MCF 10A (cell line): ENCODE data around the gene ITGAE. TPM values are rescaled to one million over a fixed set of nuclear protein-coding genes. Genes with fewer than 3 reads are reported as not detected.

ENCODE experiments used
- BruUV-seq: library from RNA; stranded (reverse); fragments of 400-500 nt; replicated peaks from 2 replicates; lab custom pipeline; 2021; lab: Mats Ljungman, UMichigan
- CTCF ChIA-PET: fragments of 300-600 bp; sonication (Branson Sonifier 250); formaldehyde crosslinking; extraction: SDS; loops from one replicate; lab custom pipeline; 2021; ENCODE audit warnings: antibody characterized with exemption, inconsistent platforms; lab: Yijun Ruan, JAX
- POLR2A ChIA-PET: fragments of 300-600, 350-650 bp; sonication (Branson Sonifier 250); formaldehyde crosslinking; extraction: SDS; loops from one replicate; lab custom pipeline; 2020; ENCODE audit warnings: antibody characterized with exemption, inconsistent platforms; lab: Yijun Ruan, JAX
- DNase-seq: peaks from one replicate; pipeline ENCODE4 v3.0.0-alpha.2; 2018; ENCODE audit not compliant: unreplicated experiment
- H3K27ac Mint-ChIP-seq: one replicate; pipeline ENCODE4 v1.8.0; 2022; ENCODE audit warnings: mild to moderate bottlenecking, low read depth, mixed read lengths; ENCODE audit not compliant: unreplicated experiment
- H3K27me3 Mint-ChIP-seq: one replicate; pipeline ENCODE4 v1.8.0; 2022; ENCODE audit warnings: mixed read lengths; ENCODE audit not compliant: insufficient read depth, unreplicated experiment
- H3K36me3 Mint-ChIP-seq: one replicate; pipeline ENCODE4 v1.8.0; 2022; ENCODE audit warnings: mild to moderate bottlenecking, moderate library complexity, mixed read lengths; ENCODE audit not compliant: insufficient read depth, unreplicated experiment
- H3K4me1 Mint-ChIP-seq: one replicate; pipeline ENCODE4 v1.8.0; 2022; ENCODE audit warnings: mixed read lengths; ENCODE audit not compliant: insufficient read depth, unreplicated experiment
- H3K4me3 Mint-ChIP-seq: one replicate; pipeline ENCODE4 v1.8.0; 2022; ENCODE audit warnings: mild to moderate bottlenecking, moderate library complexity, mixed read lengths; ENCODE audit not compliant: unreplicated experiment
- H3K9me3 Mint-ChIP-seq: one replicate; pipeline ENCODE4 v1.8.0; 2022; ENCODE audit warnings: mixed read lengths; ENCODE audit not compliant: unreplicated experiment
- intact Hi-C: fragments of 100-400 bp; cut with micrococcal nuclease; formaldehyde crosslinking; loops from 2 replicates; pipeline ENCODE4 v1.14.1; 2022
- total RNA-seq: library from RNA; stranded (reverse); gene quantifications from 2 replicates; pipeline ENCODE4 v1.2.3, GENCODE V29; 2022
- TF ChIP-seq, protein P1 (sequence below): fragments of 200-600 bp; IDR thresholded peaks from one replicate; pipeline ENCODE4 v1.8.0; 2022; ENCODE audit warnings: antibody characterized with exemption, mild to moderate bottlenecking; ENCODE audit not compliant: unreplicated experiment

The ITGAE gene
- total RNA-seq, 1 experiment from 2014 or later = 26.6 TPM

GRCh38 chr17:3740611-3741073 lies 60.3 kb downstream of the ITGAE start:
- DNase-seq = no peak
- Mint-ChIP-seq H3K9me3 (no peaks in the 10 kb centered on the region), H3K4me1 (peaks cover 18% of the 10 kb centered on the region), H3K36me3 (no peaks in the 10 kb centered on the region), H3K4me3 (no peak overlapping the region), H3K27me3 (no peaks in the 10 kb centered on the region), H3K27ac (no peak overlapping the region)
- CTCF ChIA-PET = interaction anchor here (1.0 to 7.6 kb wide), 2 partner anchors 13 to 86 kb away, joined by 3 to 129 read pairs; no protein-coding TSS in a partner anchor
- intact Hi-C loops = no loop called here
- POLR2A ChIA-PET = interaction anchor here (0.6 to 1.0 kb wide), 4 partner anchors 11 to 338 kb away, joined by 3 to 4 read pairs (median 3); no protein-coding TSS in a partner anchor
- TF ChIP-seq, protein P1, sequence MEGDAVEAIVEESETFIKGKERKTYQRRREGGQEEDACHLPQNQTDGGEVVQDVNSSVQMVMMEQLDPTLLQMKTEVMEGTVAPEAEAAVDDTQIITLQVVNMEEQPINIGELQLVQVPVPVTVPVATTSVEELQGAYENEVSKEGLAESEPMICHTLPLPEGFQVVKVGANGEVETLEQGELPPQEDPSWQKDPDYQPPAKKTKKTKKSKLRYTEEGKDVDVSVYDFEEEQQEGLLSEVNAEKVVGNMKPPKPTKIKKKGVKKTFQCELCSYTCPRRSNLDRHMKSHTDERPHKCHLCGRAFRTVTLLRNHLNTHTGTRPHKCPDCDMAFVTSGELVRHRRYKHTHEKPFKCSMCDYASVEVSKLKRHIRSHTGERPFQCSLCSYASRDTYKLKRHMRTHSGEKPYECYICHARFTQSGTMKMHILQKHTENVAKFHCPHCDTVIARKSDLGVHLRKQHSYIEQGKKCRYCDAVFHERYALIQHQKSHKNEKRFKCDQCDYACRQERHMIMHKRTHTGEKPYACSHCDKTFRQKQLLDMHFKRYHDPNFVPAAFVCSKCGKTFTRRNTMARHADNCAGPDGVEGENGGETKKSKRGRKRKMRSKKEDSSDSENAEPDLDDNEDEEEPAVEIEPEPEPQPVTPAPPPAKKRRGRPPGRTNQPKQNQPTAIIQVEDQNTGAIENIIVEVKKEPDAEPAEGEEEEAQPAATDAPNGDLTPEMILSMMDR = no peak
- BruUV-seq = no TSS peak

DNA sequence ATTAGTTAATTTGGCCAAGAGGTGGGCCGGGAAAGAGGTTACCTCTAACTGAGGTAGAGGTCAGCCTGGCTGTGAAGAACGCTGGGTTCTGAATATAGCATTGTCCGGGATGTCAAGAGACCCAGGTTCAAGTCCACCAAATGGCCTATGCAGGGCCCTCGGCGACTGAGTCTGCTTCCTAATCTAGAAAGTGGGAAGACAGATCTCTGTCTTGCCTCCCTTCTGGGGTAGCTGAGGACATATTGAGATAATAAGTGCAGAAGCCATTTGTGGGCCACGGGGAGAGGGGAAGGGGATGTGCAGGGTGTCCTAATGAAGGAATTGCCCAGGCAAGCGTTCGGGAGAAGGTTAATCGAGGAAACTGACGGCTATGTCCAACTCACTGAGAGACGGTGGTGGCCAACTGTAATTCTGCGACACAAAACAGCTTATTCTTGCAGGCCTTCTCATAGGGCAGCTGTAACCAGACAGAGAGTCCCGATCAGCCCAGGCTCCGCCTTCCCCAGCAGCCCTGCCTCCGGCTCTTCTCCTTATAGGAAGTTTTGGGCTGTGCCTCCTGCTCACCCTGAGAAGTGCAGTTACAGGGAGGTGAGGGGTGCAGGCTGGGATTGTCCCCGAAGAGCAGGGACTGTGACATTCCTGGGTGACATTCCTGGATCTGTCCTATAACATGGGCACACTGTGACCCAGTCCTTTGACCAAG lies 61.4 kb downstream of the ITGAE start:
- peaks cover 18% of the 10 kb centered on the region for H3K4me1 Mint-ChIP-seq
- POLR2A ChIA-PET = interaction anchor here (0.7 to 1.1 kb wide), 3 partner anchors 12 to 106 kb away, joined by 3 to 5 read pairs (median 4); no protein-coding TSS in a partner anchor
- intact Hi-C loops = loop anchor here (10.0 kb wide), 1 partner anchor 335 kb away; no protein-coding TSS in a partner anchor

DNA sequence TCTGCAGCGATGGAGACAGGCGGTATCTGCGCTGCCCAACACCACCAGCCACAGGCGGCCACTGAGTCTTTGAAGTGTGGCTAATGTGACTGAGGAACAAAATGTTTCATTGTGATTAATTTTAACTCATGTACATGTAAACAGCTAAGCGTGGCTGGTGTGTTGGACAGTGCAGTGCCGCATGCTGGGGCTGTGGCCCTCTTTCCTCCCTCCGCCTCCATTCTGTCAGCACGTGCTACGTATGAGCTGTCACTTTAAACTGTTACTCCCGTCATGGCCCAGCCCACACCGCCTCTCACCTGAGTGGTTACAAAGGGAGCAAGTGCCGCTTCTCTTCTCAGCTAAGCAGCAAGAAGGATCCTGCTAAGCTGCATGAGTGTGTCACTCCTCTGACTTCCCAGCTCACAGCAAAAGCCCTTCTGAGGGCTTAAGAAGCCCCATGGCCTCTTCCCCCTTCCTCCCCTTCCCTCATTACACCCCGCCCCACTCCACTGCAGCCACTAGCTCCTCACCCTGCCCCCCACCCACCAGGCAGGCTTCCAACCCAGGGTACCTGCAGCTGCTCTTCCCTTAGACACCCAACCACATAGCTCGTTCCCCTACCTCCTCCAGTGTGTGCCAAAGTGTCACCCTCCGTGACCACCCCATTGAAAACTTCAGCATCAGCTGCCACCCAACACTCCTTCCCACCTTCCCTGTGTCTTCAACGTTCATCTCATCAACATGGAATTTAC lies 62.3 kb downstream of the ITGAE start:
- Mint-ChIP-seq H3K9me3 (no peaks in the 10 kb centered on the region), H3K27ac (peak overlapping the region; percentile 61), H3K27me3 (no peaks in the 10 kb centered on the region), H3K36me3 (no peaks in the 10 kb centered on the region), H3K4me1 (peaks cover 21% of the 10 kb centered on the region), H3K4me3 (peak overlapping the region; percentile 47)
- TF ChIP-seq, protein P1 = no peak
- intact Hi-C loops = loop anchor here (10.0 kb wide), 1 partner anchor 336 kb away; no protein-coding TSS in a partner anchor
- ChIA-PET CTCF (interaction anchor here (0.5 to 7.6 kb wide), 28 partner anchors 9 to 903 kb away, joined by 3 to 129 read pairs (median 5); partner anchors contain the start of genes ALOX15, HASPIN and NCBP3), POLR2A (interaction anchor here (0.7 to 2.2 kb wide), 6 partner anchors 18 to 405 kb away, joined by 3 to 5 read pairs (median 4); partner anchors contain the start of genes CYB5D2 and ZZEF1)
- DNase-seq = peak; percentile 58
- no TSS peak for BruUV-seq

More for the DNA sequence above, 61.4 kb downstream of the ITGAE start:
- TF ChIP-seq, protein P1 = no peak
- no peaks in the 10 kb centered on the region for H3K36me3 Mint-ChIP-seq
- no peak overlapping the region for H3K4me3 Mint-ChIP-seq
- no peaks in the 10 kb centered on the region for H3K9me3 Mint-ChIP-seq
- CTCF ChIA-PET = interaction anchor here (0.5 to 7.6 kb wide), 10 partner anchors 8 to 313 kb away, joined by 3 to 129 read pairs (median 4); partner anchors contain the start of genes HASPIN and NCBP3
- H3K27ac Mint-ChIP-seq = no peak overlapping the region
- H3K27me3 Mint-ChIP-seq = no peaks in the 10 kb centered on the region
- no TSS peak for BruUV-seq
- no peak for DNase-seq
